CD4-positive, alpha-beta T cell treated with Interleukin-15 for 1 hour (primary cell): ENCODE results near the gene ATP6V0D1.

Experiments
- DNase-seq: peaks from one replicate; pipeline ENCODE4 v3.0.0-alpha.2; 2020

The ATP6V0D1 gene

GRCh38 chr16:67442581-67443255 lies 38.2 kb downstream of the ATP6V0D1 start:
- no peak for DNase-seq

GRCh38 chr16:67441907-67442306 lies 39.0 kb downstream of the ATP6V0D1 start:
- no peak for DNase-seq

- DNase-seq: no peak
Observed at GRCh38 chr16:67441271-67441753, 39.6 kb downstream of the ATP6V0D1 start.

- DNase-seq: no peak
Observed at GRCh38 chr16:67438824-67439393, 42.0 kb downstream of the ATP6V0D1 start.

GRCh38 chr16:67438098-67438791 lies 42.7 kb downstream of the ATP6V0D1 start:
- DNase-seq: no peak

- DNase-seq: no peak
Observed at GRCh38 chr16:67437513-67437912, 43.4 kb downstream of the ATP6V0D1 start.

GRCh38 chr16:67436640-67437193 lies 44.2 kb downstream of the ATP6V0D1 start:
- DNase-seq: no peak

- DNase-seq: no peak
Observed at GRCh38 chr16:67435758-67436164, 45.2 kb downstream of the ATP6V0D1 start.

GRCh38 chr16:67433131-67433719 lies 47.7 kb downstream of the ATP6V0D1 start:
- no peak for DNase-seq

- DNase-seq: no peak
Observed at GRCh38 chr16:67432506-67432890, 48.5 kb downstream of the ATP6V0D1 start.

GRCh38 chr16:67431775-67432505 lies 49.0 kb downstream of the ATP6V0D1 start:
- DNase-seq: no peak

- no peak for DNase-seq
Observed at GRCh38 chr16:67430977-67431774, 49.8 kb downstream of the ATP6V0D1 start, which contains the start of gene HSD11B2. HSD11B2 (plus strand) TSS chr16:67431121; CDS start chr16:67431249, 128 bp downstream.

GRCh38 chr16:67430504-67430976 lies 50.4 kb downstream of the ATP6V0D1 start:
- no peak for DNase-seq

GRCh38 chr16:67429799-67430503 lies 51.0 kb downstream of the ATP6V0D1 start:
- no peak for DNase-seq

GRCh38 chr16:67429053-67429798 lies 51.7 kb downstream of the ATP6V0D1 start:
- DNase-seq: no peak

GRCh38 chr16:67428146-67428731 lies 52.7 kb downstream of the ATP6V0D1 start:
- peak; percentile 53 for DNase-seq

GRCh38 chr16:67426950-67427349 lies 54.0 kb downstream of the ATP6V0D1 start:
- no peak for DNase-seq

GRCh38 chr16:67426022-67426421 lies 54.9 kb downstream of the ATP6V0D1 start:
- no peak for DNase-seq

- DNase-seq: no peak
Observed at GRCh38 chr16:67425580-67425979, 55.4 kb downstream of the ATP6V0D1 start.

- no peak for DNase-seq
Observed at GRCh38 chr16:67425061-67425460, 55.9 kb downstream of the ATP6V0D1 start.
